ENCODE results near the gene SPRYD3. TPM values are rescaled to one million over a fixed set of nuclear protein-coding genes. Genes with fewer than 3 reads are reported as not detected.
A peak's percentile ranks its signal among the peaks of the same experiment; 100 is the strongest.

The SPRYD3 gene
- total RNA-seq, 1 donor from 2014 or later = 35.1 TPM

DNA sequence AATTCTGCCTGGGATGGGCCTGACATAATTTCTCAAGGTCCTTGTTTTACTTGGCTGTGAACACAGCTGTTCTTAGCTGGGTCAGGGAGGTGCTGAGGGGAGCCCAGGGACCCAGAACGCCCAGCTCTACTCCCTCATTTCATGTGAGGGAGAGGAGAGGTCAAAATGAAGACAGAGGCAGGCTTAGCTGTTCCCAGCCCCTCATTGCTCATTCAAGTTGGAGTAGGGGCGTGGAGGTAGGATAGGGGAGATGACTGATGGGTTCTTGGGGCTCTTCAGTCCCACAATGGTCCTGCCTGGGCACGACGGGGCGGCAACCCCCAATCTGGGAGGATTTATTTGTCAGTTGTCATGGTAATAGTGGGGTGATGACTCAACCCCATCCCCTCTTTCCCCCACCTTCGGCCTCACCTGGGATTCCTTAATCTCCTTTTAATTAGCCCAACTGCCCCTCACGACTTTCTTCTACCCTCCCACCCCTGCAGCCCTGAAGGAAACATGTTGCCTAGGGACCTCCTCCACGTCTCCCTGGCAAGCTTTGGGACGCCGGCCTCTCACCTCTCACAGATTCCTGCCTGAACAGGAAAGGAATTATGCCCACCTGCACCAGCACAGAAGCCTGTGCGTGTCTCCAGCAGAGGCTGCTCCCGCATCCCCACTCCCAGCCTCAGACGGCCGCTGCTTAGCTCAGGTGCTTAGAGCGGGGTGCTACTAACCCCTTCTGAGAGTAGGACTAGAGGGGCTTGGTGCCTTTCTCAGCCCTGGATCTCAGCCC lies 10.2 kb downstream of the SPRYD3 start:
- DNase-seq (ENCODE audit: low spot score) = no peak
- Mint-ChIP-seq H3K4me3 (ENCODE audit: low read depth) (no peak overlapping the region), H3K36me3 (ENCODE audit: low read depth) (peaks cover 48% of the 10 kb centered on the region), H3K27me3 (ENCODE audit: low read depth) (no peaks in the 10 kb centered on the region), H3K9me3 (no peaks in the 10 kb centered on the region), H3K4me1 (ENCODE audit: low read depth) (peaks cover 6% of the 10 kb centered on the region), H3K27ac (no peak overlapping the region)
- intact Hi-C loops (cut with micrococcal nuclease) = no loop called here

DNA sequence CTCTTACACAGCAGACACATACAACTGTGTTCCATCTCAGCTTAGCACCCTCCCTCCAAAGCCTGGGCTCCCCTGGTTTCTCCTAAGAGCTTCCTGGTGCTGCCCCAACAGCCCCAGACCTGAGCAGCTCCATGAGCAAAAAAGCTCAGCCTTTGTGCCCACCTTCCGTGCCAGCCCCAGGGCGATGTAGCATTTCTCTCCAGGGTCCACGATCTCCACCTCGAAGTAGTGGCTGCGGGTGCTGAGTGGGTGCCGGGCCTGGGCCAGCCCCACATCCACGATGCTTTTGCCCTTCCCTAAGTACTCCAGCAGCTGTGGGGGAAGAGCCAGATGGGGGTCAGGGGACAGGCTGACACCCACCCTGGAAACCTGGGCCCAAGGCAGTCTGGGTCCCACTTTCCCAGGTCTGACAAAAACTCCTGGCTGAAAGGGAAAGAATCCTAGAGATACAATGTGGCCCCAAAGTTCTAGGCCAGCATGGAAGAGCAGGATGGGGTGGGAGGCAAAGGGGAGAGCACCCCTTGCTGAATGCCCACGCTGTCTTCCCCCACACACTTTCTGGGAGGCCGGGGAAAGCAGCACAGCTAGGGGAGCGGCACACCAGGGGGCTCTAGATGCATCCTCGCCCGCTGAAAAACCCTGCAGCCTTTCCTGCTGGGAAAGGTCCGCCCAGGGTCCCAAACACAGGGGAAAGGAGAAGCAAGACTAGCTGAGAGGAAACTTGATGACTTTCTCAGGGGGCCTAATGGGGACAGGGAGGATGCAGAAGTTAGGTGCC lies 11.0 kb downstream of the SPRYD3 start:
- H3K27me3 Mint-ChIP-seq (ENCODE audit: low read depth) = no peaks in the 10 kb centered on the region
- H3K9me3 Mint-ChIP-seq = no peaks in the 10 kb centered on the region
- H3K27ac Mint-ChIP-seq = no peak overlapping the region
- intact Hi-C loops (cut with micrococcal nuclease) = no loop called here
- H3K4me1 Mint-ChIP-seq (ENCODE audit: low read depth) = peaks cover 6% of the 10 kb centered on the region
- H3K4me3 Mint-ChIP-seq (ENCODE audit: low read depth) = no peak overlapping the region
- peaks cover 48% of the 10 kb centered on the region for H3K36me3 Mint-ChIP-seq (ENCODE audit: low read depth)
- no peak for DNase-seq (ENCODE audit: low spot score)

DNA sequence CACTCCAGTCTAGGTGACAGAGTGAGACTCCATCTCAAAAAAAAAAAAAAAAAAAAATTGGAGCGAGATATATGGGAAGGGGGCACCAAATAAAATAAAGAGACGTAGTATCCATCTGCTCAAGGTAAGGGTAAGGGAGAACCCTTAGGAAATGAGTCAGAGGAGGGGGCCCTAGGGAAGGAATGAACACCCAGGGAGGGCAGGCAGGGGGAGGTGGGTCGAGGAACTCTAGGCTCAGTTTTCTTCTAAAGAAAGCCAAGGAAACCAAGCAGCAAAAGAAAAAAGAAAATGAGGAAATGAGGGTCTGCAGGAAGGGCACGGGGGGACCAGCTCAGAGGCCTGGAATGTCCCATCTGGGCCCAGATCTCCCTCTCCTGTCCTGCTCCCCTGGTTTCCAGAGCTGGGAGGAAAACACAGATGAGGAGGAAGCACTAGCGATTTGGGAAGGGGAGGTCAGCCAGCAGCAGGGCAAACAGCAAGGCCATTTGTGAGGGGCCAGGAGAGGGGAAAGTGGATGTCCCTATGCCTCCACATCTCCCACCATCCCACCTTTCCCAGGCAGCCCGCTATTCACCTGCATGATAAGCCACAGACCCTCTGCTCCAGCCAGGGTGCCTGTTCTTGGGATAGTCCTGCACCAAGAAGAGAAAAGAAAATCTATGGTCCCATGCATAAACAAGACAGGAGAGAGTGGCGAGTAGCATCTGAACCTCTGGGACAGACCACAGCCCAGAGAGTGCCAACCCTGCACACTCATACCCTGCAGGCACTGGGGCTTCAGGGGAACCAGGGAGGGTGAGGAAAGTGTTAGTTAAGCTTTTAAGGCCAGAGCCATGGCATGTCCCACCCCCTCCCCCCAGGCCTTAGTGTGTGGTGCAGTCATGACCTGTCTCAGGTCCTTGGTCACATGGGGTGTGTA lies 11.9 kb downstream of the SPRYD3 start:
- no peaks in the 10 kb centered on the region for H3K27me3 Mint-ChIP-seq (ENCODE audit: low read depth)
- peaks cover 44% of the 10 kb centered on the region for H3K36me3 Mint-ChIP-seq (ENCODE audit: low read depth)
- H3K27ac Mint-ChIP-seq = no peak overlapping the region
- no peaks in the 10 kb centered on the region for H3K9me3 Mint-ChIP-seq
- H3K4me3 Mint-ChIP-seq (ENCODE audit: low read depth) = no peak overlapping the region
- DNase-seq (ENCODE audit: low spot score) = no peak
- H3K4me1 Mint-ChIP-seq (ENCODE audit: low read depth) = peaks cover 3% of the 10 kb centered on the region
- intact Hi-C loops (cut with micrococcal nuclease) = no loop called here

DNA sequence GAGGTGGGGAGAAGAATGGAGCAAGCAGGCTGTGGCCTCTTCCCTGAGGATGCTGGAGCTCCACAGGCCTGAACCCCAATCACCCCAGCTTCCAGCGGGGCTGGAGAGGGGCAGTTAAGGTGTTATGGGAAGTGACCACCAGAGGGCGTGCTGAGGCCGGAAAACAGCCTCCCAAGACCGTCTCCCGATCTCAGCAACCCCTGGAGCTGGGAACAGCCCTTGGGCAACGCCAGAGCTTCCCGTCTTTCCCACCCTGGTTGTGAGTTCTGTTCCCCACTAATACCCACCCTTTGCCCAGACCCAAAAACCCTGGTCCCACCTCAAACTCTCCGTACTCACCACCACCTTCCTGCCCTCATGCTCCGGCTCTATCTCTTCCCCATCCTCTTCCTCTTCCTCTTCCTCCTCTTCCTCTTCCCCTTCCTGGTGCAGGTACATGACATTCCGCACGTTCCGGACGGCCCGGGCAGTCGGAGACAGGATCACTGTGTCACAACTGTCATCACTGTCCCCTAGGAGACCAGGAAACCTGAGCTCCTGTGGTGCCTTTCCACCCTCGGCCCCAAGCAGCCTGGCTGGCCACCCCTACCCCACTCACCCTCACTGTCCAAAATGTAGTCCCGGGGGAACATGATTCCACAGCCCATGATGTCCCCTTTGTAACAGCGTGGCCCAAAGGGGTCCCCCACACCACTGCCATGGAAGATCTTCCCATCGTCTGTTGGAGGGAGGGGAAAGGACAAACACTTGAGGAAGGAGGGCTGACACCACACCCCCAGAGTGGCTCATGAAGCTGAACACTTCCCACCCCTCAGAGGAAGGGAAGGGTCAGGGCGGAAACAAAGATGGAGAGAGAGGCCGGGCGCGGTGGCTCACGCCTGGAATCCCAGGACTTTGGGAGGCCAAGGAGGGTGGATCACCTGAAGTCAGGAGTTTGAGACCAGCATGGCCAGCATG lies 12.9 kb downstream of the SPRYD3 start:
- Mint-ChIP-seq H3K4me3 (ENCODE audit: low read depth) (no peak overlapping the region), H3K36me3 (ENCODE audit: low read depth) (peaks cover 35% of the 10 kb centered on the region), H3K9me3 (no peaks in the 10 kb centered on the region), H3K4me1 (ENCODE audit: low read depth) (peaks cover 3% of the 10 kb centered on the region), H3K27me3 (ENCODE audit: low read depth) (no peaks in the 10 kb centered on the region), H3K27ac (no peak overlapping the region)
- peak; percentile 51 for DNase-seq (ENCODE audit: low spot score)
- intact Hi-C loops (cut with micrococcal nuclease) = loop anchor here (1.0 kb wide), 1 partner anchor 33 kb away; no protein-coding TSS in a partner anchor

DNA sequence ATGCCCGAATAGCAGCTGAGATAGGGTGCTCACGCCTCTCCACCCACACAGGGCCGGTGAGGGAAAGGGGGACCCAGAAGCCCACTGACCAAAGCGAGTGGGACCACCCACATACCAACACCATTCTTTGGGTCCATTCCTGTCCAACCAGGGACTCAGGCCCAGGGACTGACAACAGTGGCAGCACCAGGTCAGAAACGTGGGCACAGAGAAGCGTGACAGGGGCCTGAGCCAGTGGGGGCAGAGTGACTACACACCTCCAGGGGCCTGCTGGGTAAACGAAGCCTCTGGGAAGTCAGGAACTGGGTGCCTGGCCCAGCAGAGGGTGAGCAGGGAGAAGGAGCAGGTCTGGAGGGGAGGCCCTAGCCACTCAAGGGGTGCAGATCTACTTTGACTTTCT lies 13.7 kb downstream of the SPRYD3 start:
- Mint-ChIP-seq H3K9me3 (no peaks in the 10 kb centered on the region), H3K27me3 (ENCODE audit: low read depth) (no peaks in the 10 kb centered on the region), H3K36me3 (ENCODE audit: low read depth) (peaks cover 34% of the 10 kb centered on the region), H3K4me1 (ENCODE audit: low read depth) (peaks cover 3% of the 10 kb centered on the region), H3K4me3 (ENCODE audit: low read depth) (no peak overlapping the region), H3K27ac (no peak overlapping the region)
- intact Hi-C loops (cut with micrococcal nuclease) = no loop called here
- DNase-seq (ENCODE audit: low spot score) = no peak

DNA sequence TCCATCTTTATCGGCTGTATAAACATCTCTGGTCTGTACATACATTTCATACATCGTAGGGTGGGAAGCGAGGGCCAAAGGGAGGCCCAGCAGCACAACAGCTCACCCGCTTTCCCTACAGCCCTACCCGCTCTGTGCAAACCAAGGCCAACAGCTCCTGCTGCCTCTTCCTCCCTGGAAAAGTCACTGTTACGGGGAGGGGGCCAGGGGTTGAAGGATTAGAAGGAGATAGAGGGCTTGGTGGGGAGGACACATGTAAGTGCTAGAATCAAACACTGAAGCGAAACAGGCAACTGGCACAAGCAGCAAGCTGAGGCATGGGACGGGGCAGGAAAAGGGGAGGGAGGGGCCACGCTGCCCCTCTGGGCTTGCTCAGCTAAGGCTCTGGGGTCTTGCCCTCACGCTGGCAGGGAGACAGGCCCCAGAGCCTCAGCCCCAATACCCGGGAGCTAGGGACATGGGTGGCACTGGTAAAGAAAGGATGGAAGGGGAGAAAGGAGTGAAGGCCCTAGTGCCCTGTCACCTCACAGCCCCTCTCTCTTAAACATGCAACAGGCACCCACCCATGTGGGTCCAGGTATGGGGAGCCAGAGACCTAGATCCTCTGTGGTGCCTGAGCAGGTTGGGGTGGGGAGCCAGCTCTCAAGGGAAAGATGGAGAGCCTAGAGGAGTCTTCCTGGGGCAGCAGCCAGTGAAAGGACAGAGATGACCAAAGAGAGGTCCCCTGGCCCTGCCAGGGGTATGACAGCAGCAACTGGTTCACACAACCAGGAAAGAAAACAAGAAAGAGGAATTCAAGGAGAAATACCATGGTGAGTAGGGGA lies 14.4 kb downstream of the SPRYD3 start:
- DNase-seq (ENCODE audit: low spot score) = no peak
- Mint-ChIP-seq H3K4me3 (ENCODE audit: low read depth) (no peak overlapping the region), H3K27me3 (ENCODE audit: low read depth) (no peaks in the 10 kb centered on the region), H3K9me3 (no peaks in the 10 kb centered on the region), H3K36me3 (ENCODE audit: low read depth) (peaks cover 34% of the 10 kb centered on the region), H3K27ac (no peak overlapping the region), H3K4me1 (ENCODE audit: low read depth) (peaks cover 3% of the 10 kb centered on the region)
- intact Hi-C loops (cut with micrococcal nuclease) = no loop called here

DNA sequence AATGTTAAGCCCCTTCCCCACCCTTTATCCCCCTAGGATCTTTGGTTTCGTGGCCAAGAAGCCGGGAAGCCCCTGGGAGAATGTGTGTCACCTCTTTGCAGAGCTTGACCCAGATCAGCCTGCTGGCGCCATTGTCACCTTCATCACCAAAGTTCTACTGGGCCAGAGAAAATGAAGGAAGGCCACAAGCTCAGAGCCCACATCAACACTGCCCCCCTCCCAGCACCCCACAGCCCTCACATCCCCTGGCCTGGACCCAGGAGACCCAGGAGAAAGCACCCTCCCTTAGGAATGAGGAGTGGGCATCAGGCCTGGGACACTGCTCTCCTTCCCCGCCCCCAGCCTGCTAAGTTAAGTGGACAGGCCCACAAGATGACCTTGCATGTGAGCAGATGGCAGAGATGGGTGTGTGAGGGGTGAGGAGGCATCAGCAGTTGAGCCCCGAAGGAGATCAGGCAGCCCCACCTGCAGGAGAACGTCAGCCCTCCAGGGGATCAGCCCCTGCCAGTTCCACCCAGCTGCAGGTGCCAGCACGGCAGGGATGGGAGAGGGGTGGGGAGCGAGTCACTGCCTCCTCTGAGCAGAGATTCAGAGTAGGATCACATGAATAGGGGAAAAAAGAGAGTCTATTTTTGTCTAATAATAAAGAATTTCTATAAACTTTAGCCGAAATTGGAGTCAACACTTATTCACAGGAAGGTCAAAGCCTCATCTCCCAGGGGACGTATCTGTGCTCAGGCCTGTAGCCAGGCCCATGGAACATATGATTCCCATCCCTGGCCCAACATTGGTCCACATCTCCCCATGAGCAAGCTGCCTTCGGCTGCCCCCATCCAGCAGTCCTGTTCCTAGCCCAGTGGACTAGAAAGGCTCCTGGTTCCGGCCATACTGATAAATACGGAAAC lies 15.2 kb downstream of the SPRYD3 start:
- intact Hi-C loops (cut with micrococcal nuclease) = no loop called here
- Mint-ChIP-seq H3K4me1 (ENCODE audit: low read depth) (peaks cover 3% of the 10 kb centered on the region), H3K36me3 (ENCODE audit: low read depth) (peaks cover 31% of the 10 kb centered on the region), H3K27ac (no peak overlapping the region), H3K9me3 (no peaks in the 10 kb centered on the region), H3K27me3 (ENCODE audit: low read depth) (no peaks in the 10 kb centered on the region), H3K4me3 (ENCODE audit: low read depth) (no peak overlapping the region)
- DNase-seq (ENCODE audit: low spot score) = no peak

DNA sequence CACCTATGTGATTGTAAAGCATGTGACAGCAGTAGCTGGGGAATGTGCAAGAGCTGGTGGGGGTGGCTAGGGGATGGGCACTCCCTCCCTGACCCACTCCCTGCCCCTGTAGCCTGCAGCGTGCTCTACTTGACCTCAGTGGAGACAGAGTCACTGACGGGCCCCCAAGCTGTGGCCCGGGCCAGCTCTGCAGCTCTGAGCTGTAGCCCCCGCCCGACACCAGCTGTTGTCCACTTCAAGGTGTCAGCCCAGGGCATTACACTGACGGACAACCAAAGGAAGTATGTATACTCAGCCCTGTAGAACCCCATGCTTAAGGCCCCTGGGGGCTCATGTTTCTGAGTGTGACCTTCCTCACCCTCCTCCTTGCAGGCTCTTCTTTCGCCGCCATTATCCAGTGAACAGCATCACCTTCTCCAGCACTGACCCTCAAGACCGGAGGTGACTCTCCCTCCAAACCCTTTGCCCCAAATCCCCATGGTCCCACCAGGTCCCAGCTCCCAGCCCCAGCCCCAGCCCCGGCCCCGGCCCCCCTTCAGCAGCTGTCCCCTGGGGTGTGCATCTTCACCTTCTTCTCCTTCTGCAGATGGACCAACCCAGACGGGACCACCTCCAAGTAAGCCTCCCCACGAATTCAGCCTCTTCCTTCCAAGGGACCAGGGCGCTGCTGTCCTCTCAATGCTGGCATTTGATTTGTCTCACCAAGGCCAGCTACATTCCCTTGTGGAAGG lies 16.0 kb downstream of the SPRYD3 start:
- no peak for DNase-seq (ENCODE audit: low spot score)
- intact Hi-C loops (cut with micrococcal nuclease) = no loop called here
- H3K4me3 Mint-ChIP-seq (ENCODE audit: low read depth) = no peak overlapping the region
- H3K27ac Mint-ChIP-seq = no peak overlapping the region
- no peaks in the 10 kb centered on the region for H3K27me3 Mint-ChIP-seq (ENCODE audit: low read depth)
- peaks cover 3% of the 10 kb centered on the region for H3K4me1 Mint-ChIP-seq (ENCODE audit: low read depth)
- H3K9me3 Mint-ChIP-seq = no peaks in the 10 kb centered on the region
- H3K36me3 Mint-ChIP-seq (ENCODE audit: low read depth) = peaks cover 31% of the 10 kb centered on the region

DNA sequence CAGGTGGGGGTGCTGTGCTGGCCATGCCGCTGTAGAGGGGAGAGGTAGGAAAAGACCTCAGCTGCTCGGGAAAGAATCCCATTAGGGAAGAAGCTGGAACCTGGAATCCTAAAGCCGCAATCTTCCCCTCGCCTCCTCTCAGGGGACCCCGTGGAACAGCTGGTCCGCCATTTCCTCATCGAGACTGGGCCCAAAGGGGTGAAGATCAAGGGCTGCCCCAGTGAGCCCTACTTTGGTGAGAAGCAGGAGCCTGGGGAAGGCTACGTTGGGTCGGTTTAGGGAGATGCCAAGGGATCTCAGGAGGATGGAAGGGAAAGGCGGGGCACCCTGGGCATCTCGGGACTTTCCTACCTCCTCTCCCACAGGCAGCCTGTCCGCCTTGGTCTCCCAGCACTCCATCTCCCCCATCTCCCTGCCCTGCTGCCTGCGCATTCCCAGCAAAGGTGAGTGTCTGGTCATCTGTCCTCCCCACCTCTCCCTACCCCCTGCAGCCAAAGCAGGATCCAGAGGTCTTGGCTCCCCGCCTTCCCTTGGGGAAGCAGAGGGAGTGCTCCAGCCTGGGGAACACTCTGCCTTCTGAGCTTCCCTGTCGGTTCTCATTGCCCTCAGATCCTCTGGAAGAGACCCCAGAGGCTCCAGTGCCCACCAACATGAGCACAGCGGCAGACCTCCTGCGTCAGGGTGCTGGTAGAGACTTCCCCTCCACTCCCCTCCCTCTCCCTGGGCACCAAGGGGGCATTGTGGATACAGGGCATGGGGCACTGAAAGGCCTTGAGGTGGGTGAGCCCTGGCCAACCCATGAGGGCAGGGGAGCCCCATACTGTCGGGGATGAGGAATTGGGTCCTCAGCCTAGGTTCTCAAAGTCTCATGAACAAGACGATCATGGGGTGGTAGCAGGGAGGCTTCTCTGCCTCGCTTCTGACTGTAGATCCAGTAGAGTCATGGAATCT lies 16.9 kb downstream of the SPRYD3 start:
- H3K9me3 Mint-ChIP-seq = no peaks in the 10 kb centered on the region
- H3K27me3 Mint-ChIP-seq (ENCODE audit: low read depth) = no peaks in the 10 kb centered on the region
- H3K4me1 Mint-ChIP-seq (ENCODE audit: low read depth) = peaks cover 3% of the 10 kb centered on the region
- intact Hi-C loops (cut with micrococcal nuclease) = no loop called here
- H3K4me3 Mint-ChIP-seq (ENCODE audit: low read depth) = no peak overlapping the region
- no peak for DNase-seq (ENCODE audit: low spot score)
- peaks cover 31% of the 10 kb centered on the region for H3K36me3 Mint-ChIP-seq (ENCODE audit: low read depth)
- no peak overlapping the region for H3K27ac Mint-ChIP-seq

Measured in activated T-helper 2 cell treated with anti-CD3 and anti-CD28 coated beads, Interferon-gamma antibody, Interleukin-2, Interleukin-4, amounts not matched to agents 10 μg/mL and 5 μg/mL and 100 μg/mL, durations not matched to agents 14 hours and 24 hours and 36 hours (primary cell).